Stomach (tissue), 4 donors: ENCODE measurements around the gene KIF21A.

ENCODE experiments used
- EP300 ChIP-seq: sonication (generic); formaldehyde crosslinking; IDR thresholded peaks from one replicate; pipeline ENCODE4 v1.6.1; 2017; ENCODE audit warnings: antibody characterized with exemption
- POLR2A ChIP-seq, 4 donors: fragments of 450-650 bp; IDR thresholded peaks; one replicate each; pipeline ENCODE4 v1.6.1; 2016; ENCODE audit warnings: antibody characterized with exemption in 4 of 4, control low read depth in 2 of 4, mild to moderate bottlenecking in 1 of 4, moderate library complexity in 1 of 4
- TF ChIP-seq, protein P1 (sequence below), 7 experiments: fragments of 450-650 bp in 4 of 7; fragments of 200-600 bp in 3 of 7; sonication (generic) in 3 of 7; IDR thresholded peaks; one replicate each; pipeline ENCODE4 v1.5.1; 2016 to 2019; ENCODE audit warnings: antibody characterized with exemption in 7 of 7, control low read depth in 2 of 7, mild to moderate bottlenecking in 1 of 7

DNA sequence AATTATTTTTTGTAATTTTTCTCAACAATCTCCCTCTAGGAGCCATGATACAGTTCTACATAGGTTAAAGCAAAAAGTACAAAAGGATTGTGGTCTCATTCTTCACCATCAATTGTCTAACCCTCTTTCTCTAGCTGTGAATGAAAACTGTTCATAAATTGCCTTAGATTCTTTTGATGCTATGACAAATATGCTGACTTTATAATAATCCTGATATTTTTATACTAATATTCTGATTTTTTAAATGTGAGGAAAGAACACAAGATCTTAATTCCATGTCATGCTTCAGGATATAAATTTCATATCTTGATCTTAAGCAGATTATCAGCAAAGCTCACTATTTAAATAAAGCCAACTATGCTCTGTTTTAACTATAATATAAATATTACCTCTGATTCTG lies 75.4 kb downstream of the KIF21A start:
- TF ChIP-seq, protein P1, sequence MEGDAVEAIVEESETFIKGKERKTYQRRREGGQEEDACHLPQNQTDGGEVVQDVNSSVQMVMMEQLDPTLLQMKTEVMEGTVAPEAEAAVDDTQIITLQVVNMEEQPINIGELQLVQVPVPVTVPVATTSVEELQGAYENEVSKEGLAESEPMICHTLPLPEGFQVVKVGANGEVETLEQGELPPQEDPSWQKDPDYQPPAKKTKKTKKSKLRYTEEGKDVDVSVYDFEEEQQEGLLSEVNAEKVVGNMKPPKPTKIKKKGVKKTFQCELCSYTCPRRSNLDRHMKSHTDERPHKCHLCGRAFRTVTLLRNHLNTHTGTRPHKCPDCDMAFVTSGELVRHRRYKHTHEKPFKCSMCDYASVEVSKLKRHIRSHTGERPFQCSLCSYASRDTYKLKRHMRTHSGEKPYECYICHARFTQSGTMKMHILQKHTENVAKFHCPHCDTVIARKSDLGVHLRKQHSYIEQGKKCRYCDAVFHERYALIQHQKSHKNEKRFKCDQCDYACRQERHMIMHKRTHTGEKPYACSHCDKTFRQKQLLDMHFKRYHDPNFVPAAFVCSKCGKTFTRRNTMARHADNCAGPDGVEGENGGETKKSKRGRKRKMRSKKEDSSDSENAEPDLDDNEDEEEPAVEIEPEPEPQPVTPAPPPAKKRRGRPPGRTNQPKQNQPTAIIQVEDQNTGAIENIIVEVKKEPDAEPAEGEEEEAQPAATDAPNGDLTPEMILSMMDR (IDR thresholded peaks at IDR 0.05), result no peak
- TF ChIP-seq EP300 (no peak), POLR2A (IDR thresholded peaks at IDR 0.05) (no peak)
